GM19240 (cell line): Measurements from ENCODE around the gene GADD45G.

Experiments used
- DNase-seq: peaks from one replicate; pipeline ENCODE4 v3.0.0; 2011; ENCODE audit warnings: low spot score; ENCODE audit not compliant: insufficient read length

Gene GADD45G, protein sequence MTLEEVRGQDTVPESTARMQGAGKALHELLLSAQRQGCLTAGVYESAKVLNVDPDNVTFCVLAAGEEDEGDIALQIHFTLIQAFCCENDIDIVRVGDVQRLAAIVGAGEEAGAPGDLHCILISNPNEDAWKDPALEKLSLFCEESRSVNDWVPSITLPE

DNA sequence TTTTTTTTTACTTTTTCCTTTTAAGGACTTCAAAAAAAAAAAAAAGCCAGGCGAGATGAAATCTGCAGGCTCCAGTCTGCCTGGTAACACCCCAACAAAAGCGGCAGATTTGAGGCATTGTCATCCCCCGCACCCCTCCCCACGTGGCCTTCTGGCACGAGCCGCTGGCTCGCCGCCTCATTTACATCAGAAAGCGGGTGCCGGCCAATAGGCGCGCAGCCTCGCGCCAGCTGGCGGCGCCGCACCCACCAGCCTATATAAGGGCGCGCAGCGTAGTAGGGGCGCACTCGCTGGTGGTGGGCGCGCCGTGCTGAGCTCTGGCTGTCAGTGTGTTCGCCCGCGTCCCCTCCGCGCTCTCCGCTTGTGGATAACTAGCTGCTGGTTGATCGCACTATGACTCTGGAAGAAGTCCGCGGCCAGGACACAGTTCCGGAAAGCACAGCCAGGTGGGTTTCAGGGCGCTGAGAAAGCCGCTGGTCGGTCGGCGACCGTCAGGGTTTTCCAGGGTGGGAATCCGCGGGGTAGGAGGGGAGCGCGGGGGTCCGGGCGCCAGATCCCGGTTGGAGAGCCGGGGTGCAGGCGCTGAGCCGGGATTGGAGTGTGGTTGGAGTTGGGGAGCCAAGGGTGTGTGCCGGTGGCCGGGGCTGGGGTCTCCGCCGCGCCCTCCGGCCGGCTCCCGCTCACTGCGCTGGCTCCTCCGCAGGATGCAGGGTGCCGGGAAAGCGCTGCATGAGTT, at the start of gene GADD45G:
Gene GADD45G (plus strand): TSS at position 284 of the 736 bp plus-strand sequence. CDS start 110 bp downstream, at position 394.
- peak; percentile 38 for DNase-seq

DNA sequence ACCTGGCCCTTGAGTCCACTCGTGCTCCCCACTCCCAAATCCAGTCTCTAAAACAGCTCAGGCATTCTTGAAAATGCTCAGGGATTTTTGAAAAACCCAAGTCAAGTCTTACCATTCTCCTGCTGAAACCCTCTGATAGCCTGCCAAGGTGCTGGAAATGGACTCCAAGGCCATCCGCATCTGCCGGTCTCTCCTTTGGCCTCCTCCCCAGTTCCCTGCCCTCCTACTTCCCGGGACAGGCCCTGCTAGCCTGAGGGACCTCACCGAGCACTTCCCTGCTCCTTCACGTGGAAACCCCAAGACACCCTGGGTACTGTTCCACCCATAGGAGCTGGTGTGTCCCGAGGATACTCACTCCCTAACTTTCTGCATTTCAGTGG, 49.8 kb upstream of the GADD45G start:
- DNase-seq = no peak

DNA sequence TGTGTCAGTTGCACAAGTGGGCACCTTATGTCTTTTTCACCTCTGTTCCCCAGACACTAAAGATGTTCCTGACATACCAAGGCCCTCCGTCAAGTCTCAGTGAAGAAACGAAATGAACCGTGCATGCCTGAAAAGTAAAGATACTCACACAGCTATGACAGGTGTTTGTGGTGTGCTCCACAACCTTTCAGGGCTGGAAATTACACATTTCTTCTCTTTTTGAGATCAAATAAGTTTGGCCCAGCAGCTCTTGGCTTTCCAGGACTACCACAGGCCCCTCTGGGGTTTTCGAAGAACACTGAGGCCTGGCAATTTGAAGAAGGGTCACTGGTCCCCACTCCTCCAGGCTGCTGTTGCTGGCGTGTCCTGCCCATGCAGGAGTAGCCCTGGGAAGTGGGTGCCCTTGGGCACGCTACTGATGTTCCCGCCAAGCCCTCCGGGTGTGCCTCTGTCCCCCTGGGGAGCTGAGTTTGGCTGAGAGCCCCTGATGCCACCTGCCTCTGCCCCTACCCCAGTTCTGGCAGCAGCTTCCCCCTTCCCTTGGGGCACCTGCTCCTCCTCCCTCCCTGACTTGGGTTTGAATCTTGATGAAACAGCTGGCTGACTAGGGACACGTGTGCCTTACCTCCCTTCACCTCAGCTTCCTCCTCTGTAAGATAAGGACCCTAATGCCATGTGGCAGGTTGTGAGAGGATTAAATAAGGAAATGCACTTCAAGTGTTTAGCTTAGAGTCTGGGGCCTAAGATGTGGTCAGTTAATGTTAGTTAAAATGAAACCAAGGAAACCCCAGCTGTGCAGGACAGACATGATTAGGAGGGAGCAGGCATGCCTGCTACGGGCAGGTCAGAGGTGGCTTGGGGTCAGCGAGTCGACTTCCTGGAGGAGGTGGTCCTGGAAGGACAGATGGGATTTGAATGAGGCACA, 49.1 kb upstream of the GADD45G start:
- DNase-seq = no peak

DNA sequence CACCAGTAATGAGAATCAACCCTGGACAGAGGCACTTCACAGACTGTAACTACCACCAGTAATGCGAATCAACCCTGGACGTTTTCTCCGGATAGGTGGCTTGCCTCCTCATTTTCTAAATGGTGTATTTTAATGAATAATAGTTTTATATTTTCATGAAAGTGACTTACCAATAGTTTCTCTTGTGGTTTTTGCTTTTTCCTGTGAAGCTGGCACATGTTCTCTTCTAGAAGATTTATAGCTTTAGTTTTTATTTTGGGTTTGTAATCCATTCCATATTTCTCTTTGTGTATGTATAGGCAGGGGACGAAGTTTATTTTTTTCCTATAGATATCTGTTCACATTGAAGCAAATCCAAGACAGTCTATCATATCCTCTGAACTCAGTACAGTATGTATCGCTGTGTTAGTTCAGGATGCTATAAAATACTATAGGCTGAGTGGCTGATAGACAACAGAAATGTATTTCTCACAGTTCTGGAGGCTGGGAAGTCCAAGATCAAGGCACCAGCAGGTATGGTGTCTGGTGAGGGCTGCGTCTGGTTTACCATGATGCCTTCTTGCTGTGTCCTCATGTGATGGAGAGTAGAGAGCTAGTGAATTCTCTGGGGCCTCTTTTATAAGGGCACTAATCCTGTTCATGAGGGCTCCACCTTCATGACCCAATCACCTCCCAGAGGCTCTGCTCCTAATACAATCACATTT, 46.5 kb upstream of the GADD45G start:
- no peak for DNase-seq

DNA sequence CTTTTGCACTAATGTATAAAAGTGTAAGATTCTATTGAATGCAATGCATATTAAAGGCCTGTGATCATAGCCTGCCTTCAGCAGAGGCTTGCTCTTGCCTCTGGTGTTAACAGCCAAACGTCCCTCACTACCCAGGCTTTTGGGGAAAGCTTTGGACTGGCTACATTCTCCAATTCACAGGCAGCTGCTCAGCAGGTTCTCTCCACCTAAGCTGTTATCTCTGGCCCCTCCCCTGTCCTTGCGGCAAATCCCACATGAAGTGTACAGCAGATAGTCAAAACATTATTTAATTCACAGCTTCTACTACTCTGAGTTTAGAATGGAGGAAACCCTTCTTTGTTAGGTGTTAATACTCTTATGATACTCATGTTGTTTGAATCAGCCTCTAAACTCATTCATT, 45.9 kb upstream of the GADD45G start:
- DNase-seq = no peak

DNA sequence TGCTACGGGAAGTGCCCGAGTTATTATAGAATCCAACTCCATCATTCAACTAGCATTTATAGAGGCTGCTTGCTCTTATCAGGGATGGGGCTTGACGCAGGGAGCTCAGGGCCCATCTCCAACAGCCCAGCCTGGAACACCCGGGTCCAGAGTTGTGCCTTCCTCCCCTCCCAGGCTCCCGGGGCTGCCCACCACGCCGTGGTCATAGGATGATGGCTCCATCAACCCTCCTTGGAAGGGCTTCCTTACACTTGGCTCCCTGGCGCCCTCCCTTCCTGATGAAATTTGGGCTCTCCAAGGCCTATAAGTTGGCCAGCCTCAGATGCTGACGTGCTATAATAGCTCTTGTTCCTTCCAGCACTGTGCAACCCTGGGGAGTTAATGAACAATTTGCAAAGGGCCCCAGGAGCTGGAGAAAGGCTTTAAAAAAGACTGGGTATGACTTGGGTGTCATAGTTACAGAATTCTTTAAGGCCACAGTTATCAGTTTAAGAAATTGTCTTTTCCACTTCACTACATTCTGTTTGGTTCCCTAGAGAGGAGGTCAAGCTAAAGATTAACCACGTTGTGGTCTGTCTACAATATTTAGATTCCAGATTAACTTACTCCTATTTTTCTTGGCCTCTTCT, 42.5 kb upstream of the GADD45G start:
- no peak for DNase-seq

DNA sequence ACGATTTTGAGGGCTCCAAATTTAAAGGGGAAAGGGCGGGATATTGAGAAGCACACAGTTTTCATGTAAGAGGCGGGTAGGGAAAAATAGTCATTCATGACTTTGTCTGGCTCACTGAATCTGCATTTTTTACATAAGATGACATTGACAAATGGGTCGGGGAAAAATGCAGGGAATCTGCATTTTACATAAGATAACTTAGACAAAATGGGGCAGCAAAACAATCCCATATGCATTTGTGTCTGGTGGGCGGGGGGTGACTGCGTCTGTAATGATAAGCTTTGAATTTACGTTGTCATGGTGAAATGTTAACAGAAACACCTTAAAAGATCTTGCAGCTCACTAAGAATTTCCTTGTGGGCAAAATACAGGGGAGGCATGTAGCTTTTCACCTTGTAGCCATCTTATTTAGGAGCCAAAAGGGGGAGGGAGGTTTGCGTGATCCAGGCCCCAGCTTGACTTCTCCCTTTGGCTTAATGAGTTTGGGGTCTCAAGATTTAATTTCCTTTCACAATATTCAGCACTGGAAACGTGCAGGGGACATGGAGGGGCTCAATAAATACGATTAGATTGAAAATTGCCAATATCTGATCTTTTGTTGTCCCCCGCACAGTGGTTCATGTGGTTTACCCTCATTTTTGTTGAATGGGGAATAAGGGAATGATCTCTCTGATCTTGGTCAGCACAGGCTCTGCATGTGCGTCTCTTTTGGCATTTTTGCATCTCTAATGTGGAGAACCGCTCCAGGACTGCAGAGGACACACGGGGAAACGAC, 41.1 kb upstream of the GADD45G start:
- no peak for DNase-seq

DNA sequence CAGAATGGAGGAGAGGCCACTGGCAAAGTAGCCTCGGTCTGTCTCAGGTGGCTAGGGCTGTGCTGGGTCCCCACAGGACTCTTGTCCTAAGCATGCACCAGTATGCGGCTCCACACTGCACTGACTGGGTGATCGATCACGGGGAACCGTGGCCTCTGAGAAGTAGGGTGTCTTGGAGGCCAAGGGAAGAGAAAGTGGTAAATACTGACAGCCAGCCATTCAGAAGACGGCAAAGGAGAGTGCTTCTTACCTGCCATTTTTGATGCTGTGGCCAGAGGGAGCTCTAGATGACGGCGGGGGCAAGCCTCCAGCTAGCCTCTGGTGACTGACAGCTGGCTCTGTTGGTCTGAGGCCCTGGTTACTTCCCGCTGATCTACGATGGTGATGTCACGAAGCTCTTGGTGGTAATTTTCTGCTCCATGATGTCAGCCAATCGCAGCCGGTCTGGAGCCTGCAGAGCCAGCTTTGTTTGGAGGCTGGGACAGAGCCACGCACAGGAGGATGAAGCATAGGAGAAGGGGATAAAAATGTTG, 40.4 kb upstream of the GADD45G start:
- peak; percentile 41 for DNase-seq

DNA sequence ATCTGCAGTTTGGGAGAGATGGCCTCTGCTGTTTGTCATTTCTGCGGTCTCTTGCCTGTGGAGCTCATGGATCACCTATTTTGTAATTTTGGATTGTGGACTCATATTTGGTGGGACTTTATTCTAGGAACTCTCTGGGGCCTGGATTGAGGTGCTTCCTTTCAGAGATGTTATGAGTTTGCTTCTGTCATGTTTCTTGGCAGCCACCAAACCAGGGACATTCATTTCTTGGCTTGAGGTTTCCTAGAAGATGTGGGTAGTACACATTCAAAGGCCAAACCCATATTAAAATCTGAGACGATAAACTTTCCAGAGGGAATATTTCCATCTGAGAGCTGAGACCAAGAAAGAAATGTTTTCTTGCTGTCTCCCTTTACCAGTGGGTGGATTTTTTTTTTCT, 37.2 kb upstream of the GADD45G start:
- DNase-seq = no peak

DNA sequence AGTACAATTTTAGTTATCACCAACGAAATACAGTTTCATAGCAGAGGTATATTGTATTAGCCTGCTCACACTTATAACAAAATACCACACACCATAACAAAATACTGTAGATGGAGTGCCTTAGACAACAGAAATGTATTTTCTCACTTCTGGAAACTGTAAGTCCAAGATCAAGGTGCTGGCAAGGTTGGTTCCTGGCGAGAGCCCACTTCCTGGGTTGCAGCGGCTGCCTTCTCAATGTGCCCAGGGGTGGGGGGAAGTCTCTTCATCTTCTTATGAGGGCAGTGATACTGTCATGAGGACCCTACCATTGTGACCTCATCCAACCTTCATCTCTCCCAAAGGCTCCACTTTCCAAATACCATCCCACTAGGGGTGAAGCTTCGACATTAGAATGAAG, 30.5 kb upstream of the GADD45G start:
- no peak for DNase-seq

DNA sequence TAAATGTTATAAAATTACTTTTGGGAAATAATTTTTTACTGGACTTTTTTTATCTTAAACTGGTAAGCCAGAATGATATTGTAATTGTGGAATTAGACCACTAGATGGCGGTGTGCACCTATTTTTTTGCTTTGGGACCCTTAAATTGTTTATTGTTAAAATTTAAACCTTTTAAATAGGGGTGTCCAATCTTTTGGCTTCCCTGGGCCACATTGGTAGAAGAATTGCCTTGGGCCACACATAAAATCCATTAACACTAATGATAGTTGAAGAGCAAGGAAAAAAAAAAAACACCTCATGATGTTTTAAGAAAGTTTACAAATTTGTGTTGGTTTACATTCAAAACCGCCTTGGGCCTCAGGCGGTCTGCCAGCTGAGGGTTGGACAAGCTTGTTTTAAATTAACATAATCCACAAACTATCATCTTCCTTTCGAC, 28.4 kb upstream of the GADD45G start:
- no peak for DNase-seq

DNA sequence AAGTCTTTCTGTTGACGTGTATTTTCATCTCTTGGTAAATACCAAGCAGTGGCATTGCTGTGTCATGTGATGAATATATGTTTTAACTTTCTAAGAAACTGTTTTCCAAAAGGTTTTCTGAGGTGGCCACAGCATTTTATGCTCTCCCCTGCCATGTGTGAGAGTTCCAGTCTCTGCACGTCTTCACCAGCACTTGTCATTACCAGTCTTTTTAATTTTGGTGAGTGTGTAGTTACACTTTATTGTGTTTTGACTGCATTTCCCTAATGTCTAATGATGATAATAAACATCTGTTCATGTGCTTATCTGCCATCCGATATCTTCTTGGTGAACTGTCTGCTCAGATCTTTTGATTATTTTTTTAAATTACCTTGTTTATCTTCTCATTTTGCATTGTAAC, 27.4 kb upstream of the GADD45G start:
- no peak for DNase-seq

DNA sequence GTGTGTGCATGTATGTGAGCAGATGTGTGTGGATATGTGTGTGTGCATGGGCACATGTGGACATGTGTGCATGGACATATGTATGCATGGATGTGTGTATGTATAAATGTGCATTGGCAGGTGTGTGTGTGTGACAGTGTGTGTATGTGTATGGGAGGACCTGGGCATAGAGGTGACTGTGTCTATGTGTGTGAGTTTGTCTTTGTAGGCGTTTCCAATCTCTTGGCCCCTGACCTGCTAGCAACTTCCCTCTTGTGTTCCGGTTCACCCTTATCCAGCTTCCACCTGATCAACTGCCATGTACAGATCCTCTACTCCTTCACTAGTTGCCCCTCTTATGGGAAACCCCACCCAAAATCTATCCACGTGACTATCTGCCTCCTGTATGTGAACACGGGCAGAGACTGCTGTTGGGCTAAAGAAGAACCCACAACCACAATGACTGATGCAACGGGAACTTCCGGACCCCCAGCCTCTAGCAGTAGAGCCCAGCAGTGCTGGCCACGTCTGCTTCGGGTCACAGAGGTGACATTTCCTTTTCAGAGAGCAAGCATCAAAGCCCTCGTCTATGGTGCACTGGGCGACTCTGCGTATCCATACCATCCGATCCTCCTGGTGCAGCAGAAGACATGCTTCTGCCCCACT, 24.9 kb upstream of the GADD45G start:
- no peak for DNase-seq

DNA sequence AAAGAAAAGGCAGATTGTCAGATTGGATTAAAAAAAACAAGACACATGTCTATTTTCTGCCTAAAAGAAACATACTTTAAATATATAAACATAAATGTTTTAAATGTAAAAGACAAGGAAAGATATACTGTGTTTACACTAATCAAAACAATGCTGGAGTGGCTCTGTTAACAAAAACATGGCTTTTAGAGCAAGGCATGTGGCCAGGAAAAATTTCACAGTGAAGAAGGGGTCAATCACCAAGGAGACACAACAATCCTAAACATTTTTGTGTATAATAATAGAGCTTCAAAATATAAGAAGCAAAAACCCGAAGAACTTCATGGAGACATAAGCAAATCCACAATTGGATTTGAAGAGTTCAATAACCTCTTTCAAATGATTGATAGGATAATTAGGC, 18.5 kb upstream of the GADD45G start:
- no peak for DNase-seq

DNA sequence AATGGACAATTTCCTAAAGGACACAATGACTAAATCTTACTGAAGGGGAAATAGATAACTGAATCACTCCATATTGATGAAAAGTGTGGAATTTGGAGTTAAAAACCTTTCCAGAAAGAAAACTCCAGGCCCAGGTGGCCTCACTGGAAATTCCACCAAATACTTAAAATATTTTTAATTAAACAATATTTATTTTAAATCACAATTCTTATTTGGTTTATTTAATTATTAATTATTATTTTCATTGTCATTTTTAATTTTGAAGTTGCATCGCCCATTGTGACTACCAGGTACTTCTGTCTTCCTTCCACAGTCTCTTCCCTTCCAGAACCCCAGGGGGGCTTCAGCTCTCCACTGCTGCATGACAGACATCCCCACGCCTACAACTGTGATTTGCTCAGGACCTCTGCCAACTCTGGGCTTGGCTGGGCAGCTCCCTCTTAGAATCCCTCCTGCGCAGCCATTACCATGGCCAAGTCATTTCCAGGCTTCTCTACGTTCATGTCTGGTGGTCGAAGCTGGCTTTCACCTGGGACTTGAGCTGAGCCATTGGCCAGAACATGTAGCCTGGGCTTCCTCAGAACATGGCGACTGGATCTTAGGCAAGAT, 16.4 kb upstream of the GADD45G start:
- DNase-seq = no peak

DNA sequence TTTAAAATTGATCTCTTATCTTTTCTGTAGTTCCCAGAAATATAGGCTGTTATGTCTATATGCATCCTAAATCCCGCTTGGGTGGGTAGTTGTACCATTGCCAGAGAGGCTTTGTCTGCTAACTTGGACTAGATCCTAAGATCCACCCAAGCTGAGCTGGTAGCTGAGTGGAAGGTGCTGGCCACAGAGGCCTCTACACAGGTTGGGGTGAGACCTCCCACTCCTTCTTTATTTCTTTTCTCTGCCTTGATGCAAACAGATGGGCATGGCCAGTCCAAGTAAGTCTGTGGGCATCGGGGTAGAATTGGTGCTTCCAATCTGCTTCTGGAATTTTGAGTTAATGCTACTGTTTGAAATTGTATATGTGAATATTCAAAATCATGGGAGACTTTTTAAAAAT, 14.4 kb upstream of the GADD45G start:
- DNase-seq = no peak

DNA sequence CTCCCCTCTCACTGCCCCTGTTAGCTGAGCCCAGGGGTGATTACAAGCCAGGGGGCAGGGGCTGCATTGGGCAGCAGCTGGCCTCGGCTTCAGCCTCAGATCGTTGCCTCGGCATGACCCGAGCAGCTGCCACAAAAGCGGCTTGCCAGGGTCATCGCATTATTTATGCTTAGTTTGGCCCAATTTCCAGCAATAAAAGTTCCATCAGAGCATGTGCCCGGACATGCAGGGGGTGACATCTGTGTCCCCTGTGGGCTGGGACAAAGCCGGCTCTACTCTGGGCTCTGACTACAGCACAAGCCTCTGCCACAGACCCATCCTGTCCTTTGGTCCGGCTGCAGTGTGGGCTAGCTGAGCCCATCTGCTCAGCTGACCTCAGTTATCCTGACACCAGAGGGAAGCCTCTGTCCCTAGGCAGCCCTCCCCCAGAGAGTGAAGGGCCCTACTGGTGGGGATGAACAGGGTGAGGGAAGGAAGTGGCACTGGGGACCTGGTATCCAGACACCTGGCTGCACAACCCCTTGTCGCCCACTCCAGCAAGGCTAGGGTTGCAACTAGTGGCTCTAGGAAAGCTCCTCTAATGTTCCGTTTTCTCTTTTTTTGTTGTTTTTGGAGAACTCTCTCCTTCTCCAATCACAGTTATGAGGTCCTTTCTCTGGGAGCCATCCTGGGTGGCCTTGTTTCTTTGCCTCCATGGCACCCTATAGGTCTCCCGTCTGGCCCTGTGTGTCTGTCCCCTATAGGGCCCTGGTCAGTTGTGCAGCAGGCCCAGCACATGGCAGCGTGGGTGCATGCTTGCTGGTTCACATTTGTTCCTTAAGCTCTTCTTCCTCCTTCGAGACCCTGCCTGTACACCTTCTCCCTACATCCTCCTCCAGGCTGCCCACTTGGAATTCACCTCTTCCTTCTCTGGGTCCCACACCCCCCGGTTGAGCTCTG, 13.3 kb upstream of the GADD45G start:
- DNase-seq = no peak

DNA sequence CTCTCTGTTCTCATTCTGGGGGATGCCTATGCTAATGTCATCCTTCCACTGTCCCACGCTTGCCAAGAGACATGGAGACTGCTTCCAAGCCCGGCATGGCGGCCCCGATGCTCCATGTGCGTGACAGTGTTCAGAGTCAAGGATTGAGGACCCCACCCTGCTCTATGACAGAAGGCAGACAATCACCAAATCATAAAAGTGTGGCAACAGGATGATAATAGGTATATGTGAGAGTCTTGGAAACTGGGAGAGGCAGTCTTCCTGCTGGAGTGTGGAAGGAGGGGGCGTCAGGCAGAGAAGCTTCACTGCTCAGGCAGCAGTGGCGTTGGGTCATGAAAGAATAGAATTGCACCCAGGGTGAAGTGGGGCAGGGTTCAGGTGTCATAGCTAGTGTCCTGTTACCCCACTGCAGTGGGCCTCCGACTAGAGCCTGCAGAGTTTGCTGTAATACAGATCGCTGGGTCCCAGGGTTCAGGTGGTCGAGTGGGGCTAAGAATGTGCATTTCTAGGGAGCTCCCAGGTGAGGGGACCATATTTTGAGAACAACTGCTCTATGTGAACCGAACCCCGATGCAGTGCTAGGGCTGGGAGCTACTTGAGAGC, 12.5 kb upstream of the GADD45G start:
- DNase-seq = no peak
